Thyroid gland (tissue), 4 donors: Measurements from ENCODE around the gene RAD9A.

Experiments used
- POLR2A ChIP-seq, 2 donors: fragments of 450-650 bp; IDR thresholded peaks; one replicate each; pipeline ENCODE4 v1.6.1; 2017; ENCODE audit warnings: antibody characterized with exemption in 2 of 2, mild to moderate bottlenecking in 2 of 2, moderate library complexity in 1 of 2
- TF ChIP-seq, protein P1 (sequence below), 6 experiments: fragments of 200-600 bp in 3 of 6; fragments of 450-650 bp in 3 of 6; sonication (generic) in 3 of 6; IDR thresholded peaks; one replicate each; pipeline ENCODE4 v1.5.1; 2016 to 2019; ENCODE audit warnings: antibody characterized with exemption in 6 of 6, mild to moderate bottlenecking in 2 of 6, inconsistent platforms in 1 of 6, moderate library complexity in 1 of 6

- TF ChIP-seq, protein P1, sequence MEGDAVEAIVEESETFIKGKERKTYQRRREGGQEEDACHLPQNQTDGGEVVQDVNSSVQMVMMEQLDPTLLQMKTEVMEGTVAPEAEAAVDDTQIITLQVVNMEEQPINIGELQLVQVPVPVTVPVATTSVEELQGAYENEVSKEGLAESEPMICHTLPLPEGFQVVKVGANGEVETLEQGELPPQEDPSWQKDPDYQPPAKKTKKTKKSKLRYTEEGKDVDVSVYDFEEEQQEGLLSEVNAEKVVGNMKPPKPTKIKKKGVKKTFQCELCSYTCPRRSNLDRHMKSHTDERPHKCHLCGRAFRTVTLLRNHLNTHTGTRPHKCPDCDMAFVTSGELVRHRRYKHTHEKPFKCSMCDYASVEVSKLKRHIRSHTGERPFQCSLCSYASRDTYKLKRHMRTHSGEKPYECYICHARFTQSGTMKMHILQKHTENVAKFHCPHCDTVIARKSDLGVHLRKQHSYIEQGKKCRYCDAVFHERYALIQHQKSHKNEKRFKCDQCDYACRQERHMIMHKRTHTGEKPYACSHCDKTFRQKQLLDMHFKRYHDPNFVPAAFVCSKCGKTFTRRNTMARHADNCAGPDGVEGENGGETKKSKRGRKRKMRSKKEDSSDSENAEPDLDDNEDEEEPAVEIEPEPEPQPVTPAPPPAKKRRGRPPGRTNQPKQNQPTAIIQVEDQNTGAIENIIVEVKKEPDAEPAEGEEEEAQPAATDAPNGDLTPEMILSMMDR (IDR thresholded peaks at IDR 0.05) = no peak
- no peak for TF ChIP-seq POLR2A (IDR thresholded peaks at IDR 0.05)
These were observed 4.3 kb upstream of the RAD9A start for GRCh38 chr11:67387518-67387917.
